Memory B cell (primary cell): ENCODE data around the gene METTL6.
"Not testable (repeated sequence)": the region's sequence is repeated elsewhere in the genome, so short reads cannot be mapped to it uniquely, and the experiment has no call there.

Experiments
- ATAC-seq: fragments of 150-1000 bp; cut with Tn5 transposase; 2 replicates; pipeline ENCODE4 v1.10.0; 2021; ENCODE audit warnings: low read depth, mild to moderate bottlenecking, moderate library complexity
- DNase-seq, 2 donors: peaks; one replicate each; pipeline ENCODE4 v3.0.0; 2022; ENCODE audit warnings: low spot score in 2 of 2
- H3K27ac Mint-ChIP-seq: one replicate; pipeline ENCODE4 v1.8.0; 2022; ENCODE audit warnings: mild to moderate bottlenecking, moderate library complexity, mixed read lengths
- H3K27me3 Mint-ChIP-seq: one replicate; pipeline ENCODE4 v1.8.0; 2022; ENCODE audit warnings: mixed read lengths
- H3K36me3 Mint-ChIP-seq: one replicate; pipeline ENCODE4 v1.8.0; 2022; ENCODE audit warnings: mild to moderate bottlenecking, mixed read lengths
- H3K4me1 Mint-ChIP-seq: one replicate; pipeline ENCODE4 v1.8.0; 2022; ENCODE audit warnings: mixed read lengths
- H3K4me3 Mint-ChIP-seq: one replicate; pipeline ENCODE4 v1.8.0; 2022; ENCODE audit warnings: mild to moderate bottlenecking, moderate library complexity, mixed read lengths
- H3K9me3 Mint-ChIP-seq: one replicate; pipeline ENCODE4 v1.8.0; 2022; ENCODE audit warnings: mixed read lengths

The METTL6 gene, protein sequence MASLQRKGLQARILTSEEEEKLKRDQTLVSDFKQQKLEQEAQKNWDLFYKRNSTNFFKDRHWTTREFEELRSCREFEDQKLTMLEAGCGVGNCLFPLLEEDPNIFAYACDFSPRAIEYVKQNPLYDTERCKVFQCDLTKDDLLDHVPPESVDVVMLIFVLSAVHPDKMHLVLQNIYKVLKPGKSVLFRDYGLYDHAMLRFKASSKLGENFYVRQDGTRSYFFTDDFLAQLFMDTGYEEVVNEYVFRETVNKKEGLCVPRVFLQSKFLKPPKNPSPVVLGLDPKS

DNA sequence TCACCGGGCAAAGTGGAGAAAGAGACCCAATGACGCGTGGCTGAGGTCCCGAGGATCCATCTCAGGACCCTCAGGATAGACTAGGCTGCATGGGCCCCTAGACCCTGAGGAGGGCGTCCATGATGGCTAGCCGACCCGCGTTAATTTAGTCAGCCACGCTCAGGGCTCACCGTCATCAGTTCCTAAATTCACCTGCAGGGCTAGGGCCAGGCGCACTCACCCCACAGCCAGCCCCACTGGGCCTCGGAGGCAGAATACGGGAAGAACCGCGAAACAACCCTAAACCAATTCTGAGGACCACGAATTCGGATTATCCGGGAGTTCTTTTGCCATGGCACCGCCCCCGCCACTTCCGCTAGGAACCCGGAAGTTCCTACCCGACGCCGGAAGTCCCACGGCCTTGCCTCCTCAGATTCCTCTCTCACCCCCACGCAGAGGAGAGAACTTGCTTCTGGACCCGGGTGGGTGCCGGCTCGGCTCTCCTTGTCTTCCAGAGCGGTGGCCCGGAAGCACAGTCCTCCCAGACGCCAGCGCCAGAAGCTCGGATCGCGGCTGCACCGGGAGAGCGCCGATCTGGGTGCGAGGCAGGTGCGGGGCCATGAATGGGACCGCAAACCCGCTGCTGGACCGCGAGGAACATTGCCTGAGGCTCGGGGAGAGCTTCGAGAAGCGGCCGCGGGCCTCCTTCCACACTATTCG, at the start of gene METTL6, which contains the start of gene EAF1:
Gene METTL6 (minus strand): TSS at position 363 of the 699 bp plus-strand sequence. CDS start 1,033 bp downstream, outside the sequence.
Gene EAF1 (plus strand): TSS at position 417 of the 699 bp plus-strand sequence. CDS start 182 bp downstream, at position 599.
- Mint-ChIP-seq H3K27ac (peak within 1 kb of the TSS; percentile 94), H3K4me3 (peak within 1 kb of the TSS; percentile 94), H3K4me1 (peaks cover 33% of the 10 kb centered on the region), H3K9me3 (no peaks in the 10 kb centered on the region), H3K27me3 (no peaks in the 10 kb centered on the region), H3K36me3 (peaks cover 13% of the 10 kb centered on the region)
- peak; percentile 88 for ATAC-seq
- peak; percentile 72 to 77 for DNase-seq

DNA sequence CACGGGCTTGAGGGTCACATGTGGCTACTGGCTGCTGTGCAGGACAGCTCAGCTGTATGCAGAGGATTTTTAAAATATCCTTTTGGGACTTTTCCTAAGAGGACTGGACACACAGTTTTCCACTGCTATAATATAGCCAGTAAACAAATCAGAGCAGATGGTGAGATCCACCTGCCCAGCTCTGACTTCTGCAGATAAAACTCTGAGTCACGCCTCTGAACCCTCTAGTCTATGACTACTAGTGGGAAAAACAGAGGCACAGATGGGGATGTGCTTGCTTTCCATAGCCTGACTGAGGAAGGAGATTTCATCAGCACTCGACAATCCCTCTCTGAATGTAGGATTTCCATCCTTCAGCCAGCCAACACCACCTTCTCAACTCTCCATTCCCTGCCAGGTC, 49.0 kb upstream of the METTL6 start:
- no peak for DNase-seq
- Mint-ChIP-seq H3K4me3 (no peak overlapping the region), H3K4me1 (no peaks in the 10 kb centered on the region), H3K9me3 (no peaks in the 10 kb centered on the region), H3K27me3 (peaks cover 1% of the 10 kb centered on the region), H3K36me3 (no peaks in the 10 kb centered on the region), H3K27ac (no peak overlapping the region)
- no peak for ATAC-seq

DNA sequence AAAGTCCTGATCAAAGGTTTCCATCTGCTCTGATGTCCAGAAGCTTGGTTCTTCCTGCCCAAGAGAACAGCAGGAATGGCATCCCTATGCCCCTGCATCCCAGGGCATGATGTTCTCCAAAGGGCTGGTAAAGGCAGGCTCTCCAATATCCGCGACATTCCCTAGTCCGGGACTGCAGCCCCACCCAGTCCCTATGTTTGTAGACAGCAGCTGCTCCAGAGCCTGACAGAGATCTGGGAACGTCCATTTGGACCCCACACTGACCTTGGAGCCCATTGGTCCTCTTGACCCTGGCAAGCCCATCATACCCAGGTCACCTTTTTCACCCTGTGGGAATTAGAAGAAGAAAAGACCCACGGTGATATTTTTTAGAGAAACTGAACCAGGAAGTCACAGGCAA, 47.8 kb upstream of the METTL6 start:
- ATAC-seq (no peak), DNase-seq (no peak)
- Mint-ChIP-seq H3K27me3 (peaks cover 1% of the 10 kb centered on the region), H3K4me1 (no peaks in the 10 kb centered on the region), H3K27ac (no peak overlapping the region), H3K36me3 (no peaks in the 10 kb centered on the region), H3K9me3 (no peaks in the 10 kb centered on the region), H3K4me3 (no peak overlapping the region)

DNA sequence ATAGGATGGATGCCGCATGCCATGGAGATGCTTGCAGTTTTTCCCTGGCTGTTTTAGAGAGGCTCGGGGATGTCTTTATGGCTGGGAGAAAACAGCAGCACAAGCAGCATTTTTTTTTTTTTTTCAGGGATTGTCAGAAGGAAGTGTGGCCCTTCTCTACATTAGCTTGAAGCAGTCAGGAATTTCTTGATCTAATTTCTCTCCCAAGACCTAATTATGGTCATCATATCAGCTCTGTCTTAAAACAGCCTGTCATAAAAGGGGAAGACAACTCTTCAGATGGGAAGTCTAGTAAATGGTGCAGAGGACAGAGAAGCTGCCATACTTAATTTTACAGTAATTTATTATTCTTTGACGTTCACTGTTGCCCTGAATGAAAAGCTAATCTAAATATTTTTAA, 44.5 kb upstream of the METTL6 start:
- ATAC-seq (no peak), DNase-seq (no peak)
- Mint-ChIP-seq H3K27ac (no peak overlapping the region), H3K4me1 (no peaks in the 10 kb centered on the region), H3K9me3 (no peaks in the 10 kb centered on the region), H3K36me3 (no peaks in the 10 kb centered on the region), H3K4me3 (no peak overlapping the region), H3K27me3 (peaks cover 1% of the 10 kb centered on the region)

DNA sequence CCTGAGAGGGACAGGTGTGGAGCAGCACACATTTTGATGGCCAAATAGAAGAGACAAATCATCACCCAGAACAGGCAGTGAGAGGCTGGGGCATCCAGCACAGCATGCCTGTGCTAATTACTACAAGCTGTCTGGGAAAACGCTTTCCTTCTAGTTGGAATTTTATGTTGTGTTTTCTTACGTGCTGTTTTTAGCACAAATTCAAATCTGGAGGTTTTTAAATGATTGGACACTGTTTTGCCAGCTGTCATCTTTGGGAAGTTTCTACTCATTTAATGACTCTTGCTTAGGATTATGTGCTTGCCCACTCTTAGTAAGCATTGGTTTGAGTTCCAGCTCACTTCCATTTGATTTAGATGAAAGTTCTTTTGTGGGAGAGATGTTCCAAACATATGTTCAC, 43.5 kb upstream of the METTL6 start:
- DNase-seq (no peak), ATAC-seq (no peak)
- Mint-ChIP-seq H3K27me3 (peaks cover 1% of the 10 kb centered on the region), H3K9me3 (no peaks in the 10 kb centered on the region), H3K27ac (no peak overlapping the region), H3K4me1 (no peaks in the 10 kb centered on the region), H3K4me3 (no peak overlapping the region), H3K36me3 (no peaks in the 10 kb centered on the region)

DNA sequence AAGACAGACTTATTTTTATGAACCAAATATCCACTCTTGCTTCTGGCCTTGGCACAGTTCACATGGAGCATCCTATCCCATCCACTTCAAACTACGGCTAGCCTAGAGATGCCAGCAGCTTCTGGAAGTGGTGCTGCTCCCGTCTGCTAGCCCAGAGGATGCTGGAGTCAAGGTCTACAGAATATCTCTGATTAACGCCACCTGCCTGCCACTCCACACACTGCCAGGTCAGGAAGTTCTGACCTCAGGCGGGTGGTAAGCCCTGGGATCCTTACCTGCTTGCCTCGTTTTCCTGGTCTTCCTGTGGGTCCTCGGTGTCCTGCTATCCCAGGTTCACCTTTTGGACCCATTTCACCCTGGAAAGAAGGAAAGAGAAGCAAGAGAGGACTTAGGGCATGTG, 42.9 kb upstream of the METTL6 start:
- DNase-seq (no peak), ATAC-seq (no peak)
- Mint-ChIP-seq H3K27ac (no peak overlapping the region), H3K36me3 (no peaks in the 10 kb centered on the region), H3K4me1 (no peaks in the 10 kb centered on the region), H3K9me3 (no peaks in the 10 kb centered on the region), H3K27me3 (peaks cover 1% of the 10 kb centered on the region), H3K4me3 (no peak overlapping the region)

DNA sequence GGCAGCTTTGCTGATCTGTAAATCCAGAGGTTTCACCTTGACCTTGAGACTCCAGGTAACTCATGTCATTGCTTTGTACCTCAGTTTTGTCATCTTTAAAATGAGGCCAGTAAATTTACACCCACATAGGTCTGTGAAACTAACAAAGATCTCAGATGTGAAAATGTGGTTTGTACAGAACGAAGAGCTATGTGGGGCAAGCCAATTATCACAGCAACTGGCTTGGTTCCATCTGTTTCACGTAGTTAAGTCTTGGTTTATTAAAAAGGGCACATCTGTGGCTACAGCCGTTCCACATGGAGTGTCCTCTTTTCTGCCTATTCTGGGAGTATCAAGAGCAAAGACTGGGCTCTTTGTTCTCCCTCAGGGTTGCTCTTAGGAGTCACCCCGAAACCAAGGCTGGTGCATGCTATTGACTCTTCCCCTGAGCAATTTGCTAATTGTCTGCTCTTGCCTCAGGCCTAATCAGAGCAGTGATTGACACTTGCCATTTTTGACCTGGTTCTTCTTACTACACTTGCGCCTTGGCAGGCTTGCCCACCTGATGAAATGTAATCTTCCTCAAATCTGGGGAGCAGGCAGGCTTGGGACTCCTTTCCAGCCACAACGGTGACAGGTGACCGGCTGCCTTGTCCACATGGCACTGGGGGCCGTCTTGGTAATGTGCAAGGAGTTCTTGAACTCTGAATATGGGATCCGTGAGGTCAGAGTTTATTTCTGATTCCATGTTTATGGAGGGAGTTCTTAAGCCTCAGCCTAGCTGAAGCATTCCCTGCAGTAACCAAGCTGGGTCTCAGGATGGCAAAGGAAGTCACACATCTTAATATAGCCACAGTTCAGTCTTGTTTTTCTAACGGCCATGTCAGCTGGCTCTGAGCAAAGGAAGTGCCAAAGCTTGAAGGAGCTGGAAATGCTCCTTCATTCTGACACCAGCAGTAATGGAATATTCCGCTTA, 40.2 kb upstream of the METTL6 start:
- no peak for DNase-seq
- H3K9me3 Mint-ChIP-seq: no peaks in the 10 kb centered on the region
- no peaks in the 10 kb centered on the region for H3K4me1 Mint-ChIP-seq
- H3K27ac Mint-ChIP-seq: no peak overlapping the region
- H3K4me3 Mint-ChIP-seq: no peak overlapping the region
- peaks cover under 1% of the 10 kb centered on the region for H3K27me3 Mint-ChIP-seq
- no peak for ATAC-seq
- H3K36me3 Mint-ChIP-seq: no peaks in the 10 kb centered on the region

DNA sequence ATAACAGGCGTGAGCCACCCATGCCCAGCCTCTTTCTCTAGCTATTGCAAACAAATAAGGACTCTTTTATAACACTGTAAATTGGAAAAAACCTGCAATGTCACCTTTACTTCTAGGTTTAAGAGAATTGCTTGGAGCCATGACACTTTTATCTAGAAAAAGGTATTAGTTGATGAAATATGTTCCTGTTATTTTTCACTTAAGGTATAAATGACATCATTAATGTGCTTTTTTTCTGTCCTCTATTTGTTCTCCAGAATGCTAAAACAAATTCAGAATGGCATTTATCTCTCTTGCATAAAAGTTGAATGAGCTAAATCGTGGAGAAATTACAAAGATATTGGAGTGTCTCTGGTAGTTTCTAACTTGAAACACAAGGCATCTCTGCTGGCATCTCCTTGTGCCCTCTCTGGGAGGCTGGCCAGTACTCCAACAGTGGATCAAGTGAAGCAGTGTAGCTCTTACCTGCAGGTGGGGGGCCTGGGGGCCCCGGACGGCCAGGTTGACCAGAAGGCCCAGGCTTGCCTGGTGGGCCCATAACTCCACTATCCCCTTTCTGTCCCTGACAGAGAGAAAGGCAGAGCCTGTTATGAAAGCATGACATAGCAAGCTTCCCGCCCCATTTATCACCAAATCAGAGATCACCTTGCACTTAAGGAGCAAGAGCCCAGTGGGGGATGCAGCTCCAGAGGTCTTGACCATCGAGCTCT, 38.7 kb upstream of the METTL6 start:
- Mint-ChIP-seq H3K4me3 (no peak overlapping the region), H3K4me1 (no peaks in the 10 kb centered on the region), H3K36me3 (no peaks in the 10 kb centered on the region), H3K27ac (no peak overlapping the region), H3K9me3 (no peaks in the 10 kb centered on the region), H3K27me3 (no peaks in the 10 kb centered on the region)
- ATAC-seq (no peak), DNase-seq (no peak)

DNA sequence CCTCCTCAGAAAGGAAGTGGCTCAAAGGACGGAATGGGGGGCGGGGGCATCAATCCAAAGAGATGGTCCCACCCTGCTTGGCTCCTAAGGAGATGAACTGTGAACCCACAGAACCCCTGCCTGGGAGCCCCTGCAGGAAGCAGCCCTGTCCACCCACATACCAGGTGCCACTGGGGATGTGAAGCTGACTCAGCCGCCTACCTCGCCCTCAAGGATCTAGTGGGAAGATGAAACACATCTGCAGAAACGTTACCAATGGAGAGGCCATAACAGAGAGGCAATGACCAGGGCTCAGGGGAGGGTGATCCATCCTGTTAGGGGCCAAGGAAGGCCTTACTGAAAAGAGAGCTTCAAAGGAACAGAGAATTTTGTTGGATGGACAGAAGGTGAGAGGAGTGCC, 35.1 kb upstream of the METTL6 start:
- Mint-ChIP-seq H3K27me3 (no peaks in the 10 kb centered on the region), H3K4me3 (no peak overlapping the region), H3K4me1 (no peaks in the 10 kb centered on the region), H3K9me3 (peaks cover 1% of the 10 kb centered on the region), H3K36me3 (peaks cover 2% of the 10 kb centered on the region), H3K27ac (no peak overlapping the region)
- ATAC-seq (no peak), DNase-seq (no peak)

DNA sequence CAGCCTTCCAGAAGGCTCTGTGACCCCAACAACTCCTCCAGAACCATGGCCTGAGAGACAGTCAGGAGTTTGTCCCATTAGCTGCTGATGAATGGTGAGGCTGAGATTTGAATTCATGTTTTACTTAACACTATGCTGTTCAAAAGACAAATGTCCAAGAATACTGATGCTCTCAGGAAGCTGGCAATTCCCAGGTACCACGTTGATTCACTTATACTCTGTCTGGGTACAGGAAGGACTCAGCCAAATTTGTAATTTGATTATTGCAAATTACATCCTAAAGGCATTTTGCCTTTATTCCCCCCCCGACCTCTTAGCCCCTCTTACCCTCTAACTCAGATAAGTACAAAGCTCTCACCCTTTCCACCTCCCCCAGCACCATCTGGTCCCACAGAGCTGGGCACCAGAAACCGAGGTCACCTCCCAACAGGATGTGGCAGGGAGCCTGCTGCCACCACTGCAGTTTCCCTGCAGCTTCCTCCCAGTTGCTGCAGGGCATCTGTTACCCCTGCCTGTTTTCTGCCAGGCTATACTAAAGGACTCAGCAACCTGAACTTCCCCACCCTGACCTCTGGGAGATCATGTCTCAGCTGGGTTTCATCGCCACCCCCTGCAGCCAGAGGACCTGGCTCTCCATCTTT, 33.7 kb upstream of the METTL6 start:
- Mint-ChIP-seq H3K27ac (no peak overlapping the region), H3K4me1 (no peaks in the 10 kb centered on the region), H3K4me3 (no peak overlapping the region), H3K36me3 (peaks cover 2% of the 10 kb centered on the region), H3K9me3 (peaks cover 1% of the 10 kb centered on the region), H3K27me3 (no peaks in the 10 kb centered on the region)
- no peak for ATAC-seq
- DNase-seq: no peak

DNA sequence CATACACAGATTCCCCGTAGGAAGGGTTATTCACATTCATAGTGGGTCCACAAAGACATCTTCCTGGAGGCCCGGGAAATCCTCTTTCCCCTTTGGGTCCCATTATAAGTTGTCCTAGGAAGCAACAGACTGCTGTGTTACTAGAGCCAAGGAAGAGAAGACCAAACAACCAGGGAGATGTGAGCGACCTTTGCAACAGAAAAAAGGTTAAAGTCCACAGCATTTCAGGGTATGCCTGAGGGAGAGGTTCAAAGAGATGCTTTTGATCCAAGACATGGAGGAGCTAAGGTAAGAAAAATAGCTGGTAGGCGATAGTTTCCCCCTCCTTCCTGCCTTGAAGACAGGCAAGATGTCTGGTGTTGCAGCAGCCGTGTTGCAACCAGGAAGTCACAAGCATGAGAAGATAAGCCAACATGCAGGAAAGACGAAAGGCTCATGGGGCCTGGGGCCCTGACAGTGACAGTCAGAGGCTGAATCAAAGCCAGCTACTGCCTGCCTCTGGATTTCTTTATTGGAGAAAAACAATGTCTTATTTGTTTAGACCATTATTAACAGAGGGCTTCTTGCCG, 31.0 kb upstream of the METTL6 start:
- no peak overlapping the region for H3K27ac Mint-ChIP-seq
- H3K4me1 Mint-ChIP-seq: no peaks in the 10 kb centered on the region
- no peak overlapping the region for H3K4me3 Mint-ChIP-seq
- peaks cover 1% of the 10 kb centered on the region for H3K9me3 Mint-ChIP-seq
- ATAC-seq (no peak), DNase-seq (no peak)
- no peaks in the 10 kb centered on the region for H3K27me3 Mint-ChIP-seq
- H3K36me3 Mint-ChIP-seq: peaks cover 2% of the 10 kb centered on the region

DNA sequence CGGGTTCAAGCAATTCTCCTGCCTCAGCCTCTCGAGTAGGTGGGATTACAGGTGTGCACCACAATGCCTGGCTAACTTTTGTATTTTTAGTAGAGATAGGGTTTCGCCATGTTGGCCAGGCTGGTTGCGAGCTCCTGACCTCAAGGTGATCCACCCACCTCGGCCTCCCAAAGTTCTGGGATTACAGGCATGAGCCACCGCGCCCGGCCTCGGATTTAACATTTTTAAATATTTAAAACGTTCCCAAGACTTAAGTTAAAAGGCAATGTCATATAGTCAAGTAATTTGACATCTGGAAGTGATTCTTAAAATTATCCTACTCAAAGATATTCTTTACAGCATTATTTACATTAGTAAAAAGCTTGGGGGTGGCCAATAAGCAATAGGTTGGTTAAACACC, 29.6 kb upstream of the METTL6 start:
- H3K4me1 Mint-ChIP-seq, H3K27me3 Mint-ChIP-seq, ATAC-seq, H3K27ac Mint-ChIP-seq, H3K36me3 Mint-ChIP-seq, H3K9me3 Mint-ChIP-seq, H3K4me3 Mint-ChIP-seq, DNase-seq: not testable (repeated sequence)

DNA sequence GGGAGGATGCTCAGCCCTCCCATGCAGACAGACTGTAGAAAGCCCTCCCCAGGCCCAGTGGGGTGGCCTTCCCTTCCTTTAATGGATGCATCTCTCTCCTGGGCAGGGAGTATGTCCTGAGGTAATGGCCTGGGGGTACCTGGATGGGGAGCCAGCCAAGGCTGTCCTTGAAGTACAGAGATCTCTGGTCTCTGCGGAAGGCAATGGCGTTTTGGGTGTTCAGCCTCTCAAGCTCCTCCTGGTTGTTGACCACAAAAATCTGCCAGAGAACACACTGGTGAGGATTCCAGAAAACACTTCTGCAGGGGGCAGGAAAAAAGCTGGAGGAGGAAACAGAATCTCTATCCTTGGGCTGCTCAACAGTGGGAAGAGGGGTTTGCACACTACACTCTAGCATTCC, 29.0 kb upstream of the METTL6 start:
- H3K27me3 Mint-ChIP-seq: no peaks in the 10 kb centered on the region
- no peak overlapping the region for H3K27ac Mint-ChIP-seq
- DNase-seq (no peak), ATAC-seq (no peak)
- H3K9me3 Mint-ChIP-seq: peaks cover 1% of the 10 kb centered on the region
- H3K4me3 Mint-ChIP-seq: no peak overlapping the region
- H3K36me3 Mint-ChIP-seq: peaks cover 2% of the 10 kb centered on the region
- H3K4me1 Mint-ChIP-seq: no peaks in the 10 kb centered on the region
